GM12878 (cell line): Measurements from ENCODE around the gene MXI1. TPM values are rescaled to one million over a fixed set of nuclear protein-coding genes. Genes with fewer than 3 reads are reported as not detected.

Experiments used
- ATAC-seq: fragments of 200-7000 bp; cut with Tn5 transposase; 3 replicates; pipeline ENCODE4 v1.9.1; 2020; ENCODE audit warnings: mild to moderate bottlenecking, moderate library complexity
- BruUV-seq: library from RNA; stranded (reverse); fragments of 400-500 nt; replicated peaks from 2 replicates; lab custom pipeline; 2021; lab: Mats Ljungman, UMichigan
- CTCF ChIA-PET: fragments of 300-600 bp; sonication (Branson Sonifier 250); formaldehyde crosslinking; extraction: SDS; loops from one replicate; lab custom pipeline; 2021; ENCODE audit warnings: inconsistent platforms; lab: Yijun Ruan, JAX
- POLR2A ChIA-PET: fragments of 350-600 bp; formaldehyde crosslinking; extraction: SDS; loops from one replicate; lab custom pipeline; 2021; ENCODE audit warnings: inconsistent platforms; lab: Charles Lee
- RAD21 ChIA-PET: fragments of 300-600 bp; sonication (Branson Sonifier 250); formaldehyde crosslinking; loops from one replicate; lab custom pipeline; 2023; ENCODE audit warnings: antibody characterized with exemption; ENCODE audit not compliant: unreplicated experiment; lab: Charles Lee
- SMC1A ChIA-PET: fragments of 300-600 bp; sonication (Branson Sonifier 250); formaldehyde crosslinking; loops from one replicate; lab custom pipeline; 2023; ENCODE audit not compliant: unreplicated experiment, uncharacterized antibody; lab: Charles Lee
- DNase-seq: peaks from one replicate; pipeline ENCODE4 v3.0.0-alpha.2; 2011; ENCODE audit warnings: low read depth, low spot score
- FAIRE-seq: peaks from 3 replicates; lab custom pipeline; 2011; peaks lifted over from hg19 to GRCh38; lab: Jason Lieb, UNC
- H2AFZ ChIP-seq: 2 replicates; pipeline ENCODE4 v1.6.0; 2011; ENCODE audit warnings: low read depth, low read length, control low read depth; ENCODE audit not compliant: control insufficient read depth
- H3K27ac ChIP-seq: 2 replicates; pipeline ENCODE4 v1.5.1; 2011; ENCODE audit warnings: control low read depth; ENCODE audit not compliant: control insufficient read depth, insufficient read depth
- H3K27me3 ChIP-seq, 2 experiments: replicated peaks in 1 of 2; 2 replicates each; pipeline versions ENCODE4 v1.6.0 to v1.6.1; 2011; ENCODE audit warnings: low read length in 1 of 2; ENCODE audit not compliant: control insufficient read depth in 2 of 2, insufficient read depth in 2 of 2
- H3K36me3 ChIP-seq, 2 experiments: 2 replicates each; pipeline ENCODE4 v1.5.1; 2011; ENCODE audit warnings: low read length in 1 of 2; ENCODE audit not compliant: control insufficient read depth in 2 of 2, insufficient read depth in 2 of 2
- H3K4me1 ChIP-seq: 2 replicates; pipeline ENCODE4 v1.6.1; 2011; ENCODE audit warnings: mild to moderate bottlenecking, low read length, moderate library complexity, mixed read lengths; ENCODE audit not compliant: control insufficient read depth, insufficient read depth
- H3K4me2 ChIP-seq: 2 replicates; pipeline ENCODE4 v1.6.0; 2011; ENCODE audit warnings: control low read depth; ENCODE audit not compliant: control insufficient read depth, insufficient read depth
- H3K4me3 ChIP-seq: fragments of 200-600 bp; sonication (generic); 2 replicates; pipeline ENCODE4 v1.5.1; 2016
- H3K79me2 ChIP-seq: 2 replicates; pipeline ENCODE4 v1.6.0; 2011; ENCODE audit warnings: low read length; ENCODE audit not compliant: control insufficient read depth, insufficient read depth
- H3K9ac ChIP-seq: 2 replicates; pipeline ENCODE4 v1.8.0; 2011; ENCODE audit warnings: low read length, control low read depth, mixed read lengths; ENCODE audit not compliant: control insufficient read depth, insufficient read depth
- H3K9me3 ChIP-seq: replicated peaks from 3 replicates; pipeline ENCODE4 v1.5.1; 2011; ENCODE audit warnings: mild to moderate bottlenecking, low read length; ENCODE audit not compliant: control insufficient read depth, insufficient read depth
- H4K20me1 ChIP-seq: 2 replicates; pipeline ENCODE4 v1.6.0; 2011; ENCODE audit not compliant: control insufficient read depth, insufficient read depth
- BACH1 ChIP-seq: fragments of 450-650 bp; IDR thresholded peaks from 2 replicates; pipeline ENCODE4 v1.6.1; 2017; ENCODE audit warnings: mild to moderate bottlenecking, borderline replicate concordance
- CEBPB ChIP-seq, 2 experiments: fragments of 150-350 bp in 1 of 2; IDR thresholded peaks; 2 replicates each; pipeline ENCODE4 v1.6.1; 2012 to 2014; ENCODE audit warnings: low read depth in 2 of 2, low read length in 2 of 2, borderline replicate concordance in 1 of 2, inconsistent platforms in 1 of 2
- DPF2 ChIP-seq: fragments of 450-650 bp; IDR thresholded peaks from 2 replicates; pipeline ENCODE4 v1.6.1; 2017; ENCODE audit warnings: mild to moderate bottlenecking
- ELK1 ChIP-seq: IDR thresholded peaks from 2 replicates; pipeline ENCODE4 v1.6.1; 2012; ENCODE audit warnings: low read depth, low read length, improper control_type of control experiment
- IRF5 ChIP-seq: fragments of 450-650 bp; IDR thresholded peaks from 2 replicates; pipeline ENCODE4 v1.6.1; 2017; ENCODE audit warnings: borderline replicate concordance
- LARP7 ChIP-seq: fragments of 450-650 bp; IDR thresholded peaks from 2 replicates; pipeline ENCODE4 v1.6.1; 2017; ENCODE audit warnings: mild to moderate bottlenecking
- MTA3 ChIP-seq: IDR thresholded peaks from 2 replicates; pipeline ENCODE4 v1.6.1; 2012; ENCODE audit warnings: low read length, inconsistent platforms, borderline replicate concordance
- NKRF ChIP-seq: fragments of 450-650 bp; conservative IDR thresholded peaks from 2 replicates; pipeline ENCODE4 v1.6.1; 2017; ENCODE audit warnings: mild to moderate bottlenecking, moderate library complexity
- RB1 ChIP-seq: fragments of 450-650 bp; formaldehyde crosslinking; IDR thresholded peaks from 2 replicates; pipeline ENCODE4 v1.6.1; 2017; ENCODE audit warnings: mild to moderate bottlenecking, borderline replicate concordance
- SIN3A ChIP-seq: IDR thresholded peaks from 2 replicates; pipeline ENCODE4 v1.6.1; 2012; ENCODE audit warnings: low read depth, low read length, improper control_type of control experiment
- SMARCA5 ChIP-seq: fragments of 450-650 bp; IDR thresholded peaks from 2 replicates; pipeline ENCODE4 v1.6.1; 2017; ENCODE audit warnings: mild to moderate bottlenecking
- WGBS: methylation state at CpG from one replicate; pipeline ENCODE4 v1.1.6; 2016; ENCODE audit warnings: low lambda C conversion rate; ENCODE audit not compliant: insufficient replicate concordance, insufficient coverage; ENCODE audit errors: missing lambda C conversion rate; 5-methylcytosine and 5-hydroxymethylcytosine counted together
- in situ Hi-C: fragments of 300-500 bp; cut with MboI; formaldehyde crosslinking; loops from 9 replicates; pipeline ENCODE4 v1.14.3; 2018; ENCODE audit warnings: mixed read lengths
- intact Hi-C: fragments of 100-400 bp; cut with micrococcal nuclease; formaldehyde crosslinking; loops from one replicate; pipeline ENCODE4 v1.14.2; 2022; ENCODE audit not compliant: unreplicated experiment
- polyA plus RNA-seq, 11 experiments: library from polyadenylated mRNA; depleted of rRNA in 4 of 11; unstranded in 6 of 11; stranded (reverse) in 5 of 11; fragments of >200 nt; fragmentation: Nextera tagmentation in 4 of 11; fragmentation: Illumina TruSeq in 1 of 11; extraction: Ambion mirVana in 4 of 11; extraction: Trizol in 1 of 11; gene quantifications; 1 replicate in 1 of 11; 2 replicates in 10 of 11; pipeline versions ENCODE4 v1.2.1 to v1.2.3, GENCODE V29; 2011 to 2016; ENCODE audit warnings: inconsistent platforms in 2 of 11, missing spikeins in 2 of 11, low read depth in 1 of 11
- total RNA-seq, 4 experiments: library from RNA; depleted of rRNA in 3 of 4; stranded (reverse); fragments of >200 nt in 3 of 4; fragmentation: Illumina TruSeq in 1 of 4; extraction: Trizol in 1 of 4; gene quantifications; 2 replicates each; pipeline versions ENCODE4 v1.2.1 to v1.2.3, GENCODE V29; 2013 to 2021

MXI1 gene
- total and polyA plus RNA-seq, 10 of the 15 experiments (the other 5 are each of a cell fraction or from before 2014, with no cell fraction given), result 0.23 to 8.0 (median 0.41) TPM

- TF ChIP-seq CEBPB (IDR thresholded peaks at IDR 0.05; ENCODE audit: borderline replicate concordance in 1 of 2, low read depth in 2 of 2, low read length in 2 of 2), result no peak
Observed at GRCh38 chr10:110303681-110304080, 96.3 kb downstream of the MXI1 start (continued).

- H3K27me3 ChIP-seq, result no peaks in the 10 kb centered on the region
- in situ Hi-C loops, result loop anchor here (10.0 to 25.0 kb wide), 2 partner anchors 370 to 1833 kb away; no protein-coding TSS in a partner anchor
- peak overlapping the region; percentile 92 for H3K9ac ChIP-seq
- no peak for DNase-seq
- H4K20me1 ChIP-seq, result 0 out of 2 replicates have a peak, but pooled peaks cover 4% of the 10 kb centered on the region
- TF ChIP-seq ELK1 (no peak), NKRF (peak; percentile 69), MTA3 (no peak), SMARCA5 (0 out of 2 replicates have a peak, but pooled peaks have one; percentile 64), SIN3A (0 out of 2 replicates have a peak, but pooled peaks have one; percentile 64), LARP7 (peak; percentile 87; the same call in 1 of the 2 replicates), BACH1 (0 out of 2 replicates have a peak, but pooled peaks have one; percentile 26), IRF5 (no peak), DPF2 (0 out of 2 replicates have a peak, but pooled peaks have one; percentile 22), RB1 (peak; percentile 33; the same call in 1 of the 2 replicates)
- TF ChIP-seq, all 136 proteins: peak for 7
- ChIA-PET RAD21 (interaction anchor here (0.6 to 6.9 kb wide), 16 partner anchors 23 to 1833 kb away, joined by 3 to 151 read pairs (median 5); partner anchors contain the start of genes BBIP1, SHOC2 and SMC3), CTCF (interaction anchor here (0.8 to 7.0 kb wide), 19 partner anchors 8 to 309 kb away, joined by 3 to 191 read pairs (median 6); no protein-coding TSS in a partner anchor), SMC1A (interaction anchor here (0.8 to 5.4 kb wide), 16 partner anchors 8 to 589 kb away, joined by 3 to 69 read pairs (median 4); no protein-coding TSS in a partner anchor), POLR2A (interaction anchor here (0.6 to 1.9 kb wide), 11 partner anchors 15 to 537 kb away, joined by 3 to 10 read pairs (median 5); partner anchors contain the start of gene SMC3)
- Histone ChIP-seq H3K4me1 (peaks cover 7% of the 10 kb centered on the region; the same call in 1 of the 2 replicates), H3K36me3 (peaks cover 0 to 14% of the 10 kb centered on the region in 2 experiments; a peak in 2 of 4 replicates), H3K27ac (peak overlapping the region; percentile 88), H3K9me3 (no peaks in the 10 kb centered on the region), H2AFZ (peak overlapping the region; percentile 42), H3K79me2 (peaks cover 47% of the 10 kb centered on the region), H3K4me2 (peak overlapping the region; percentile 86; the same call in 1 of the 2 replicates), H3K4me3 (peak overlapping the region; percentile 81)
- intact Hi-C loops, result loop anchor here (10.0 kb wide), 2 partner anchors 620 to 700 kb away; no protein-coding TSS in a partner anchor
- WGBS, result 2% methylated on average over 27 of the region's 42 CpGs
- no TSS peak for BruUV-seq
- no peak for FAIRE-seq
- ATAC-seq, result peak; percentile 72
Observed at GRCh38 chr10:110304394-110304779, 97.0 kb downstream of the MXI1 start.
